ENCODE measurements around the gene GLIPR2. TPM values are rescaled to one million over a fixed set of nuclear protein-coding genes. Genes with fewer than 3 reads are reported as not detected.
"Not testable (repeated sequence)": the region's sequence is repeated elsewhere in the genome, so short reads cannot be mapped to it uniquely, and the experiment has no call there.

GLIPR2 gene
- total RNA-seq, 1 experiment from 2014 or later, result 27.8 TPM

DNA sequence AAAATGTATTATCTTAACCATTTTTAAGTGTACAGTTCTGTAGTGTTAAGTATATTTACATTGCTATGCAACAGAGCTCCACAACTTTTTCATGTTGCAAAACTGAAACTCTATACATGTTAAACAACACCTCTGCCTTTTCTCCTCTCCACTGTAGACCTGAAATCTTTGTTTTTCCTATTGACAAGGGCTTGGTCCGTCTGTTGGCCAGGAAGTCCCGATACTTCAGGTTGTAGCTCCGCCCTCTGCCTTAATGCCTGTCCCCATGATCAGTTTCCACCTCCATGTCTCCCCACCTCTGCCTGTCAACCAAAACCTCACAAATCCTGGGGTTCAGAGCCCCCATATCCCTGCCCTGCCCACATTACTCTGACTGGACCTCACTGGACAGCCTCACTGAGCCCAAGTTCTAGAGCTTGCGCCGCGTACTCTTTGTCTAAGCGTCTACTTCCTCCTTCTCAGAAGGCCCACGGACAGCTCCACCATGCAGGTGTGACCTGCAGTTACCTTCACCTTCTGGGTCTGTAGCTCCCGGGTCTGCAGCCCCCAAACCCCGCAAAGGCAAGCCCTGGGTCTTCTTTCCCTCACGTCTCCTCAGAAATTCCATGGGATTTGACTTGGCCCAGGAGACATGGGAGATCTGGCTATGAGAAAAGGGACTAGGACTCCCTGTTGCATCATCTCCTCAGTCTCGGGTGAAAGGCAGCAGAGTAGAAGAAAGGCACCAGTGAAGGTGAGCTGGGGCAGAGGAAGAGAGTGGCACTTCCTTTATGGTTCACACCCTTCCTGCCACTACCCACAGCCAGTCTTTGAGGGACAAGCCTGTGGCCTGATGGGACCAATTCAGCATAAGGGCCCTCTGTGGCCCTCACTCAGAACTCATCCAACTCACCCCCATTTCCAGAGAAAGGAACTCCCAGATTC lies 8.0 kb downstream of the GLIPR2 start:
- DNase-seq (ENCODE audit: low read depth), result no peak

DNA sequence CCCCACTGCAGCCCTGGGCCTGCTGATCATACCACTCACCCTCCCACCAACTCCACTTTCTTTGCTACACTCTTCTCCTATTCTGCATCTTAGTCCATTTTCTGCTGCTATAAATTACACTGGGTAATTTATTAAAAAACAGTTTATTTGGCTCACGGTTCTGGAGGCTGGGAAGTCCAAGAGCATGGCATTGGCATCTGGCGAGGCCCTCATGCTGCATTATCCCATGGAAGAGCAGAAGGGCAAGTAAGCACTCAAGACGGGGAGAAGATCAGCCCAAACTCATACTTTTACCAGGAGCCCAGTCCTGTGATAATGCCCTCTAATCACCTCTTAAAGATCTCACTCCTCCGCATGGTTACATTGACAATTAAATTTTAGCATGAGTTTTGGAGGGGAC lies 9.4 kb downstream of the GLIPR2 start:
- DNase-seq (ENCODE audit: low read depth), result no peak

DNA sequence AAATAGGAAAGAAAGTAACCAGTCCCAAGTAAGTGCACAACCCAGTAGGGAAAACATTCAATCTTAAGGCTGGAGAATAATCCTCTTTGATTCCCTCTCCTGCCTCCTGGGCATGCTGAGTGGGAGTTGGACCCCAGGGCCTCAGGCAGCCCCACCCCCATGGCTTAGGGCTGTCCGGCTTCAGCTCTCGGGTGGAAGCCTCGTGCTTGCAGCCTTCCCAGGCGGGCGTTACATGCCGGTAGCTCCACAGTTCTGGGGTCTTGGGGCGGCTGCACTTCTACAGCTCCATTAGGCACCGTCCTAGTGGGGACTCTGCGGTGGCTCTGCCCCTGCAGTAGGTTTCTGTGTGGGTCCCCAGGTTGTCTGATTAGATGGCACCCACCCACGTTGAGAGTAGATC lies 10.1 kb downstream of the GLIPR2 start:
- no peak for DNase-seq (ENCODE audit: low read depth)

DNA sequence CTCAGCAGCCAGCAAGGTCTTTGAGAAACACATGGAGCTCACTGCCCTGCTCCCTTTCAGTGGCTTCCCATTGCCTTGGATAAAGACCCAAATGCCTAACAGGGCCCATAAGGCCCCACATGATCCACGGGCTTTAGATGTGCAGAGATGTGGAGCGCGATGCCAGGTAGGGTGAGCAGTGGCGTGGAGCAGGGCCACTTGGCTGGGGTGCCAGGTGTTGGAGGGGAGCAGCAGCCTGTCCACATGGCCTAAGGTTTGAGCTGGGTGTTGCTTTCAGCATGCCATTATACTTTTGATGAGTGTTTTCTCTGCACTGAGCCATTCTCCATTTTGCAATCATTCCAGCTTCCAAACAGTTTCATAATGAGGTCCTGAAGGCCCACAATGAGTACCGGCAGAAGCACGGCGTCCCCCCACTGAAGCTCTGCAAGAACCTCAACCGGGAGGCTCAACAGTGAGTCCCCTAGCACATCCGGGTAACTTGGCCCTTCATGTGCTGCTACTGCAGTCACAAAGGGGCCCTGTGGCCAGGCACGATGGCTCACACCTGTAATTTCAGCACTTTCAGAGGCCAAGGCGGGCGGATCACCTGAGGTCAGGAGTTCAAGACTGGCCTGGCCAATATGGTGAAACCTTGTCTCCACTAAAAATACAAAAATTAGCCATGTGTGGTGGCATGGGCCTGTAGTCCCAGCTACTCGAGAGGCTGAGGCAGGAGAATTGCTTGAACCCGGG lies 11.1 kb downstream of the GLIPR2 start:
- DNase-seq (ENCODE audit: low read depth), result no peak

DNA sequence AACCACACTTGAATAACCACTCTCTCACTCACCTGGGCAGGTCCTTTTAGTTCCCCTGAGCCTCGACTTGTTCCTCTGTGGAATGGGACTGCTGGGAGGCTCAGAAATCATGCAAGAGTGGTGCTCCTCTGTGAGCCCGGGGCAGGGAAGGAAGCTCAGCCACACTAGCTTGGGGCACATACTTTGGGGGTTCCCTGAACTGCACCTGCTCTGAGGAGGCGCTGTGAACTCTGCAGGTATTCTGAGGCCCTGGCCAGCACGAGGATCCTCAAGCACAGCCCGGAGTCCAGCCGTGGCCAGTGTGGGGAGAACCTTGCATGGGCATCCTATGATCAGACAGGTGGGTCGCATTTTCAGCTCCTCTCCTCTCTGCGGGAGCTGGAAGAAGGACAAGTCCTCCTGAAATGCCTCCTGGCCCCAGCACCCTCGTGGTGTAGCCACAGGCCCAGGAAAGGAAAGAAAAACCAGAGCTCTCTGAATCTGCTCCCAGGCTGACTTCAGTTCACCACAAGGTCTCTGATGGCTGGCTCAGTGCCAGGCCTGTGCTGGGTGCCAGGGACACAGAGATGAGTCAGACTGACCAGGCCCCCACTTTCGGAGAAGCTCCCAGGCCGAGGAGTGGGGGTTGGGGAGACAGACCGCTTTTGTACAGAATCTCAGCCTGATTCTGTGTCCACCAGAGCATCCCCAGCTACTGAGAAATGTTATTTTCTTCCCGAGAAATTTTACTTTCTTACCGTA lies 11.9 kb downstream of the GLIPR2 start:
- DNase-seq (ENCODE audit: low read depth), result peak; percentile 99

DNA sequence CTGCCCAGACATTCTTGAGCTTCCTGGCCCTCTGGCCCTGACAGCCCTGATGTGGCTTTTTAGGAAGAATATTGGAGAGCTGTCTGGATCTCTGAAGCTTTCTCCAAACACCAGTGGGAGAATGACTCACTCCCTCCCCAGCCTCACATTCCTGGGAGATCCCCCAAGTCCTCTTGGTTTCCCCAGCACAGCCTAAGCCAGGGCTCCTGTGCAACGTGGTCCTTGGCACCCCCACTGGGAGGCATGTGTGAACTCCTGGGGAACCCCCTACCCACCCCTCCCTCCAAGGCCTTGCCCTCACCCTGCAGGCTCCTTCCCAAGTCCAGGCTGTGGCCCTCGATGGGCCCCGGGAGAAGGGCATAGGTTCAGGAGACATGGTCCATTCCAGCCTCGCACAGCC lies 12.7 kb downstream of the GLIPR2 start:
- DNase-seq (ENCODE audit: low read depth), result peak; percentile 83

DNA sequence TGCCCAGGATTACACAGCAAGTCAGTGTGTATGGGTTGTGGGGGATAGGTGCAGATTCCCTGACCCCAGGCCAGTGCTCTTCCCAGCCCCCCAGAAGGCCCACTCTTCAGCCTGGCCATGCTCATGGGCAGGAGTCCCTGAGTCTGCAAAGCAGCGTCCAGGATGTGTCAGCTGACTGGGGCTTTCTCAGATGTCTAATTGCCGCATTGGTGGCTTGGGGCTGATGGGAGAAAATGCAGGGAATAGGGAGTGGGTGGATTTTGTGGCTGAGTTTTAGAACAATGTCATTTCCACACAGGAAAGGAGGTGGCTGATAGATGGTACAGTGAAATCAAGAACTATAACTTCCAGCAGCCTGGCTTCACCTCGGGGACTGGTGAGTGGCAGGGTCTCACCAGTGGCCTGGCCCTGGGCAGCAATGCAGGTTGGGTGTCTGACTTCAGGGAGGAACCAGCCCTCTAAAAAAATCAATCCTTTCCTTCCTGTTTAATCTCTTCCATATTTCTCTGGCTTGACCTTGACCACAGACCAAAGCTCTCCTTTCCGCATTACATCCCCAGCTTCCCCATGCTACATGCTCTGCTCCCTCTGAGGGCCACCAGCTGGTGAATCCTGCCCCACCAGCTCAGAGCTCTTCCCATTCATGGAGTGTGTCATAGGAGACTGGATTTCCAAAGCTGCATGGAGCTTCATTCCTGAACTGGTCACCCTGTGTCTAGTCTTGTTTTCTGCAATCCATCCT lies 14.2 kb downstream of the GLIPR2 start:
- no peak for DNase-seq (ENCODE audit: low read depth)

DNA sequence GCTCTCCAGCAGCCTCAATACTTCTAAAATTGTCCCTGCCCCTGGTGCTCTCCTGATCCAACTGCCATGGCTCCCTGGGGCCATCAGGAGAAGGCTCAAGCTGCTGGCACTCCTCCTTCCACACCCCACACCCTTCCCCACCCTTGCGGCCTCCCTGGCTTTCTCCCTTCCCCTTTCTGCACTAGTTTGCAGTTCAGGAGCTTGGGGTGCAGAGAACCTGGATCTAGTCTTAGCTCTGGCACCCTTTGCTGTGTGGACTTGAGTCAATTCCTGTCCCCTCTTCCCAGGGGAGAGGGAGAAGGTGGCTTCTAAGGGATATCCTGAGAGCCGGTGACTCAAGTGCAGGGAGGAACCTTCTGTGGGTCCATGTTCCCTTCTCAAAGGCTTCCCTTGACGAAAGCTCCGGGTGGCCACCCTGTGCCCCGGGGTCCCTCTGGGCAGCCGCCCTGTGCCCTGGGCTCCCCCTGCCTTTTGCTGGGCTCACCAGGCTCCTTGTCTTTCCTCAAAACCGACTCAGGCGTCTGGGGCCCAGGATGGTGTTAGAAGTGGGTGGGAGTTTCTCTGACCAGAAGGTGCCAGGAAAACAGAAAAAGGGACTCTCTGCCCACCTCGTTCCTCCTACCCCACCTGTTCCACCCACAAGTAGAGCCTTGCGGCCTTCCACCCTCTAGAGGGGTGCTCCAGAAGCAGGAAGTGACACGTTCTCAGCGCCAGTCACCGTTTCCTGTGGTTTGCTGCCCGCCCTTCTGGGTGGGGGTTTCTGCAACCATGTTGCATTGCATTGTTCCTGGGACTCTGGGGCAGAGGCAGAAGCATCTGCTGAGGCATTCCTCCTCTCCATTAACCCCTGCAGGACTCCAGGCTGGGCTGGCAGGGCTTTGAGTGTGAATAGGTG lies 15.0 kb downstream of the GLIPR2 start:
- DNase-seq (ENCODE audit: low read depth), result peak; percentile 93

DNA sequence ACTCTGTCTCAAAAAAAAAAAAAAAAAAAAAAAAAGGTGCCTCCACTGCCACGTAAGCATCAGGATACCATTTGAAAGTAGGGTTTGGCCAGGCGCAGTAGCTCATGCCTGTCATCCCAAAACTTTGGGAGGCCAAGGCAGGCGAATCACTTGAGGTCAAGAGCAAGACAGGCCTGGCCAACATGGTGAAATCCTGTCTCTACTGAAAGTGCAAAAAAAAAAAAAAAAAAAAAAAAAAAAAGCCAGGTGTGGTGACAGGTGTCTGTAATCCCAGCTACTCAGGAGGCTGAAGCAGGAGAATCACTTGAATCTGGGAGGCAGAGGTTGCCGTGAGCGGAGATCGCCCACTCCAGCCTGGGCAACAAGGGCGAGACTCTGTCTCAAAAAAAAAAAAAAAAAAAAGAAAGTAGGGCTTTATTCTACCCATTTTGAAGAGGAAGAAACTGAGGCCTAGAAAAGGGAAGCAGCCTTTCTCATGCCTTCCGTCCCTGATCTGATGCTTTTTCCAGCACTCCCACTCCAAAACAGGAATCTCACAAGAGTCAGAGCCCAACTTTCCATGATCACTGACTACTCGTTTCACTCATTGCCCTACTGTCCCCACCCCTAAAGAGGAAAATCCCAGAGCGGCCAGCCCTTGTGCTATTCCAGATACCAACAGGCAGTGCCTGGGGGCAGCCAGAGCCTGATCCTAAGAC lies 16.4 kb downstream of the GLIPR2 start:
- no peak for DNase-seq (ENCODE audit: low read depth)

DNA sequence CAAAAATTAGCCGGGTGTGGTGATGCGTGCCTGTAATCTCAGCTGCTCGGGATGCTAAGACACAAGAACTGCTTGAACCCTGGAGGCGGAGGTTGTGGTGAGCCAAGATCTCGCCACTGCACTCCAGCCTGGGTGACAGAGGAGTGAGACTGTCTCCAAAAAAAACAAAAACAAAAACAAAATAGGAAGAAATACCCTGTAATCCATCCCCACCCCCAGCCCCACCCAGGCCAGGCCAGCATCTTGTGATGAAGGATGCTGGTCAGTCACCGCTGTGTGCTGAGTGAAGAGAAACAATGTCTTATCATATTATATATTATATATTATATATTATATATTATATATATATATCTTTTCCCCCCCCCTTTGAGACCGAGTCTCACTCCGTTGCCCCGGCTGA lies 17.2 kb downstream of the GLIPR2 start:
- no peak for DNase-seq (ENCODE audit: low read depth)

DNA sequence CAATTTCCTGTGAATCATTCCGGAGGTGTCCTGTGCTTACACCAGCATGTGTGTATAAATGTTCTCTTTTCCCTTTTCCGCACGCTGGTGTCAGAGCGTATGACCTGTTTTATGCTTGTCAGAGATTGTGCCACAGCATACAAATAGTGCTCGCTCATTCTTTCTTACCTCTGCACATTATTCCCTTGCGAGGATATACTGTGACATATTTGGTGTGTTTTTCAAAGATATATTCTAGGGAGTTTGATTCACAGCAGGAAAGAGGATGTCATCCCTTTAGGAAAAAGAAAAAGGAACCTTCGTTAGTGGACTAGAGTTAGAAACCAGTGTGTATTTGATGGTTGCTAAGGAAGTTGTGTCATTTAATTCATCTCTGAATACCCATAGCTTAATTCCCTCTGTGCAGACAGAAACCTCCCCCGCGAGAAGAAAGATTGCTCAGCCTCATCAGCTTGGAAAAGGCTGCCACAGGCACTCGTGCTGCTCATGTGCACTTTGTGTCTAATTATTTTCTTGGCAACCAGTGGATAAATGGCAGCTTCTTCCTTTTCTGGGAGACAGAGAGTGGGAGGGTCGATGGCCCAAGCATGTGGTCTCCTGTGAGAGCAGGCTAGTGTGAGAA lies 17.9 kb downstream of the GLIPR2 start:
- DNase-seq (ENCODE audit: low read depth), result peak; percentile 83

DNA sequence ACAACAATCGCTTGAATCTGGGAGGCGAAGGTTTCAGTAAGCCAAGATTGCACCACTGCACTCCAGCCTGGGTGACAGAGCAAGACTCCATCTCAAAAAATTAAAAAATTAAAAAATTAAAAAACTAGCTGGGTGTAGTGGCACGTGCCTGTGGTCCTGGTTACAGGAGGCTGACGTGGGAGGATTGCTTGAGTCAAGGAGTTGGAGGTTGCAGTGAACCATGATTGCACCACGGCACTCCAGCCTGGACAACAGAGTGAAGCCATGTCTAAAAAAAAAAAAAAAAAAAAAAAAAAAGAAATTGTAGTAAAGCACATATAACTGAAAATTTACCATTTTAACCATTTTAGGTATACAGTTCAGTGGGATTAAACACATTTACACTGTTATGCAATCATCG lies 19.6 kb downstream of the GLIPR2 start:
- no peak for DNase-seq (ENCODE audit: low read depth)

DNA sequence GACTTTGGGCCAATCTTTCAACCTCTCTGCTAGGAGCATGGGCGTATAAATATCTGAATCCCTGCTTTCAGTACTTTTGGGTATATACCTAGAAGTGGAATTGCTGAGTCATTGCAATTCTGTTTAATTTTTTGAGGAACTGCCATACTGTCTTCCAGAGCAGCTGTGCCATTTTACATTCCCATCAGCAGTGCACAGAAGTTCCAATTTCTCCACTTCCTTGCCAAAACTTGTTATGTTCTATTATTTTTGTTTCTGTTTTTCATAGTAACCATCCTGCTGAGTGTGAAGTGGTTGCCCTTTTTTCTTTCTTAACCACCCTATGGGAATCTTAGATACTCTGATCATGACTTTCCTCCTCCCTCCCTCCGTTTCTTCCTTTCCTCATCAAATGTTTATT lies 21.6 kb downstream of the GLIPR2 start:
- no peak for DNase-seq (ENCODE audit: low read depth)

DNA sequence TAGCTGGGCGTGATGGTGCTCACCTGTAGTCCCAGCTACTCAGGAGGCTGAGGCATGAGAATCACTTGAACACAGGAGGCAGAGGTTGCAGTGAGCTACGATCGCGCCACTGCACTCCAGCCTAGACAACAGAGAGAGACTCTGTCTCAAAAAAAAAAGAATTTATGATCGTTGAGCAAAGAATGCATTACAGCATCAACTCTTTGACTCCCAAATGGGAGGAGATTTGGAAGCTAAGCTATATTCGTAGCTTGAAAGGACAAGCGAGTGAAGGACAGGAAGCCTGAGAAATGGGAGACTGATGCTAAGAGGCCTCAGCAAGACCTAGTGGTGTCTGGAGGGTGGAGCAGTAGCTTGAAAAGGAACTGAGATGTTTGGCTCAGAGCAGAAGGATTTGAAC lies 22.4 kb downstream of the GLIPR2 start:
- no peak for DNase-seq (ENCODE audit: low read depth)

DNA sequence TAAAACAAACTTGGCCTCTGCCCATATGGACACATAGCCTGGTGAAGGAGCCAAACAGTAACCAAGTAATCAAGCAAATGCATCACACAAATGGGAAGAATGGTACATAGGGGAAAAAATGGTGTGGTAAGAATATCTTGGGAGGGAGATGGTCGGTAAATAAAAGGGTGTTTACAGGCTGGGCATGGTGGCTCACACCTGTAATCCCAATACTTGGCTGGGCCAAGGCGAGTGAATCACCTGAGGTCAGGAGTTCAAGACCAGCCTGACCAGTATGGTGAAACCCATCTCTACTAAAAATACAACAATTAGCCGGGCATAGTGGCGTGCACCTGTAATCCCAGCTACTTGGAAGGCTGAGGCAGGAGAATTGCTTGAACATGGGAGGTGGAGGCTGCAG lies 23.0 kb downstream of the GLIPR2 start:
- DNase-seq (ENCODE audit: low read depth), result not testable (repeated sequence)

DNA sequence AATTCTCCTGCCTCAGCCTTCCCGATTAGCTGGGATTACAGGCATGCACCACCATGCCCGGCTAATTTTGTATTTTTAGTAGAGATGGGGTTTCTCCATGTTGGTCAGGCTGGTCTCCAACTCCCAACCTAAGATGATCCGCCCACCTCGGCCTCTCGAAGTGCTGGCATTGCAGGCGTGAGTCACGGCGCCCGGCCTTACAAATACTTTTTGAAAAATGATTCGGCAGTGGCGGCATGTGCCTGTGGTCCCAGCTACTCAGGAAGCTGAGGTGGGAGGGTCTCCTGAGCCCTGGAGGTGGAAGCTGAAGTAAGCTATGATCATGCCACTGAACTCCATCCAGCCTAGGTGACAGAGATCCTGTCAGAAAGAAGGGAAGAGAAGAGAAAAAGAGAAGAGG lies 23.6 kb downstream of the GLIPR2 start:
- not testable (repeated sequence) for DNase-seq (ENCODE audit: low read depth)

DNA sequence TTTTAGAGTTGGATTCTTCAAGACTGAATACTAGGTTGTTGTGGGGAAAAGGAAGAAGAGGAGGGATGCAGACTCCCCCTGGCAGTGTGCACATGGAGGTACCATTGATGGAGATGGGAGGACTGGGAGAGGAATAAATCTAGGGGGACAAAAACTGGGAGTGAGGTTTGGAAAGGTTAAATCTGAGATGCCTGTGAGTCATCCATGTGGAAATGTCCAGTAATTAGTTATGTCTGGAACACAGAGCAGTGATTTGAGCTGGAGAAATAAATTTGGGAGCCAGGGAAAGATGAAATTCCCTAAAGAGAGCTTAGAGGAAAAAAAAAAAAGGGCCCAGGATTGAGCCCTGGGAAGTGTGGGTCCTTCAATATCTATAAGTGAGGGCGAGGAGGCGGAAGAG lies 24.7 kb downstream of the GLIPR2 start:
- no peak for DNase-seq (ENCODE audit: low read depth)

DNA sequence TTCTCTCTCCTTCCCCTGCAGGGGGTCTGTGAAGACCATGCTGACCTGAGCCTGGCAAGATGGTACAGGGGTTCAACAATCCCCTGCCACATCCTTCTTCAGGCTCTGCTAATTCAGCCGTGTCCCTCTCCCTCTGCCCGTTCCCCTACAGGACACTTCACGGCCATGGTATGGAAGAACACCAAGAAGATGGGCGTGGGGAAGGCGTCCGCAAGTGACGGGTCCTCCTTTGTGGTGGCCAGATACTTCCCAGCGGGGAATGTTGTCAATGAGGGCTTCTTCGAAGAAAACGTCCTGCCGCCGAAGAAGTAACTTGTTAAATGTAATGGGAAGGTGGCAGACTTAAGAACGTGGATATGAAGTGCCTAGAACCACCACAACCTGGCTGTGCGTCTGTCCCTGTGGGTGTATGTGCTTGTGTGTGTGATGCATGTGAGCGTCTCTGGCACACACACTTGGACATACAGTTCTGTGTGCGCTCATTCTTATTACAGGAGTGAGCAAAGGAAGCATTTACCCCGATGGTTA lies 25.7 kb downstream of the GLIPR2 start:
- no peak for DNase-seq (ENCODE audit: low read depth)

Measured in Daoy (cell line).